ENCODE measurements around the gene SLC24A3.
A peak's percentile ranks its signal among the peaks of the same experiment; 100 is the strongest.

Gene SLC24A3

GRCh38 chr20:19292254-19292653 lies 79.8 kb downstream of the SLC24A3 start:
- Histone ChIP-seq H3K27ac (no peak overlapping the region), H3K4me1 (ENCODE audit: control insufficient read depth in 1 of 2, insufficient read depth in 1 of 2, low read depth in 1 of 2, low read length in 1 of 2) (no peaks in the 10 kb centered on the region), H3K9me3 (no peaks in the 10 kb centered on the region), H3K27me3 (no peaks in the 10 kb centered on the region), H3K36me3 (no peaks in the 10 kb centered on the region), H3K4me3 (ENCODE audit: low read depth in 1 of 2, low read length in 1 of 2) (no peak overlapping the region)
- TF ChIP-seq CTCF (IDR thresholded peaks at IDR 0.05), result no peak

DNA sequence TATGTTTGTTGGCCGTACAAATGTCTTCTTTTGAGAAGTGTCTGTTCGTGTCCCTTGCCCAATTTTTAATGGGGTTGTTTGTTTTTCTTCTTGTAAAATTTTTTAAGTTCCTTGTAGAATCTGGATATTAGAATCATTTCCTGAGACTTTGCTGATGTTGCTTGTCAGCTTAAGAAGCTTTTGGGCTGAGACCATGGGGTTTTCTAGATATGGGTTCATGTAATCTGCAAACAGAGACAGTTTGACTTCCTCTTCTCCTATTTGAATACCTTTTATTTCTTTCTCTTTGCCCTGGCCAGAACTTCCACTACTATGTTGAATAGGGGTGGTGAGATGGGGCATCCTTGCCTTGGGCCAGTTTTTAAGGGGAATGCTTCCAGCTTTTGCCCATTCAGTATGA lies 82.6 kb downstream of the SLC24A3 start:
- Histone ChIP-seq H3K4me3 (ENCODE audit: low read depth in 1 of 2, low read length in 1 of 2) (no peak overlapping the region), H3K27ac (peak overlapping the region; percentile 9), H3K27me3 (no peaks in the 10 kb centered on the region), H3K36me3 (no peaks in the 10 kb centered on the region), H3K9me3 (no peaks in the 10 kb centered on the region), H3K4me1 (ENCODE audit: control insufficient read depth in 1 of 2, insufficient read depth in 1 of 2, low read depth in 1 of 2, low read length in 1 of 2) (peaks cover 0 to 4% of the 10 kb centered on the region in 2 experiments)
- no peak for TF ChIP-seq CTCF (IDR thresholded peaks at IDR 0.05)

DNA sequence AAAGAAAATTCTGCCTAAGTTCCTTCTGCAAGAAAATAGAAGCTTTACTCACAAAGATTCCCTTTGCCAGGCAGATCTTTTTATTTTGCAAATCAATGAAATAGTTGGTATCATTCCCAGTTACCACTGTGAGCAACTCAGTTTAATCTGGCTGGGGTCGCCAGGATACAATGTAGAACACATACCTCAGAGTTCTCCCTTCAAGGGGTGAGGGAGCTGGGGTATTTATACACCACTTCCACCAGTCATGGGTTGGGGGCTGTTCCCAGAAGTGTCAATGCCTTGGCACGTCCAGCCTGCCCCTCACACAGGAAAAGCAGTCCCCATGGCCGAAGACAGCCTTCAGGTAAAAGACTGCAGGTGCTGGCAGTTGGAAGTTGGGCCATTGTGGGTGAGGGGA lies 86.2 kb downstream of the SLC24A3 start:
- H3K27ac ChIP-seq, result no peak overlapping the region
- H3K36me3 ChIP-seq, result no peaks in the 10 kb centered on the region
- peaks cover 13 to 17% of the 10 kb centered on the region in 2 experiments for H3K4me1 ChIP-seq (ENCODE audit: control insufficient read depth in 1 of 2, insufficient read depth in 1 of 2, low read depth in 1 of 2, low read length in 1 of 2)
- H3K4me3 ChIP-seq (ENCODE audit: low read depth in 1 of 2, low read length in 1 of 2), result no peak overlapping the region
- no peaks in the 10 kb centered on the region for H3K27me3 ChIP-seq
- no peak for TF ChIP-seq CTCF (IDR thresholded peaks at IDR 0.05)
- H3K9me3 ChIP-seq, result no peaks in the 10 kb centered on the region

DNA sequence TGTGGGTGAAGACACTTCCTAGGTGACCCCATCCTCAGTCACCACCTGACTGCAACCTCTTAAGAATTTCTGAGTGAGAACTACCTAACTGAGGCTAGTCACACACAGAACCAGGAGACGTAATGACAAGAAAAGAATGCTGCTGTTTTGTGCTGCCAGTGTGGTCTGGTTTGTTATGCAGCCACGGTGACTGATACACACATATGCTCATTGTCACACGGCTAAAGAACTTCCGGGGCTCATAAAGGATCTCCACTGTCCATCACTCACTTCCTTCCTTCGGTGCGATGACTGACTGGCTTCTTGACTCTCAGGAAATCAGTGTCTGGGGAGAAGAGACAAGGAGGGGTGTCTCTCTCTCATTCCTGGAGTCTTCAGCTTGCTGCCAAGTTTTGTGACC lies 88.0 kb downstream of the SLC24A3 start:
- Histone ChIP-seq H3K4me1 (ENCODE audit: control insufficient read depth in 1 of 2, insufficient read depth in 1 of 2, low read depth in 1 of 2, low read length in 1 of 2) (peaks cover 31 to 33% of the 10 kb centered on the region in 2 experiments), H3K4me3 (ENCODE audit: low read depth in 1 of 2, low read length in 1 of 2) (no peak overlapping the region), H3K9me3 (no peaks in the 10 kb centered on the region), H3K27me3 (no peaks in the 10 kb centered on the region), H3K36me3 (no peaks in the 10 kb centered on the region), H3K27ac (no peak overlapping the region)
- no peak for TF ChIP-seq CTCF (IDR thresholded peaks at IDR 0.05)

DNA sequence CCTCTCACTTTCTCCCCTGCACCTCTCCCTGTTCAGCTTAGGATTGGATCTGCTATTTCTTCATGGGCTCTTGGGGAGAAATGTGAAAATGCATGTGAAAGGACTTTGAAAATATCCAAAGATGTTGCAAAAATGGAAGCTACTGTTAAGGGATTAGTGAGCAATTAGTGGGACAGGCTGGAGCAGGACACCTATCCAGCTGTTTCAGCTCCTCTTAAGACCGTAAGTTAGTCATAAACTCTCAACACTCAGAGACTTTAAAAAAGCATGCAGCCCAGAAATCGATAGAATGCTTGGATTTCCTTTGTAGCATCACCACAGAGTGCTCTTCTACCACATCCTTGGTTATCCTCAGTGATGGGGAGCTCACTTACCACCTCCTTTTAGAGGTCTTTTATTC lies 88.7 kb downstream of the SLC24A3 start:
- no peak for TF ChIP-seq CTCF (IDR thresholded peaks at IDR 0.05)
- no peak overlapping the region for H3K27ac ChIP-seq
- H3K27me3 ChIP-seq, result no peaks in the 10 kb centered on the region

DNA sequence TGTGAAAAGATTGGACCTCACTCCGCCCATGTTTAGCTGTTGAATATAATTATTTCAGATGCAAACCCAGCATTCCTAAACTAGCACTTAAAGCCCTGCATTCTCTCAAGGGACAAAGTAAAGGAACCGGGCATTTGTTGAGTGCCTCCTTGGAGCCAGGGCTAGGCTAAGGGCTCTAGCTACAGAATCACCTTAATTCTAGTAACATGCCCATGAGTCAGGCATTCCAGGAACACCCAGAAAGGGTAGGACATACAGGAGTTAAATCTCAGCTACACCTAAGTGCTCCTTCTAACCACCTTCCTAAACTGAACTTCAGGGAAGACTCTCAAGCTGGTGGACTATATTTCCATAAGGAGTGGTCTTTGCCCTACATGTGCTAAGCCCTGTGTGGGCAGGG lies 89.4 kb downstream of the SLC24A3 start:
- Histone ChIP-seq H3K4me1 (ENCODE audit: control insufficient read depth in 1 of 2, insufficient read depth in 1 of 2, low read depth in 1 of 2, low read length in 1 of 2) (peaks cover 45% of the 10 kb centered on the region in 2 experiments), H3K27me3 (no peaks in the 10 kb centered on the region), H3K4me3 (ENCODE audit: low read depth in 1 of 2, low read length in 1 of 2) (no peak overlapping the region), H3K27ac (no peak overlapping the region), H3K36me3 (no peaks in the 10 kb centered on the region), H3K9me3 (no peaks in the 10 kb centered on the region)
- no peak for TF ChIP-seq CTCF (IDR thresholded peaks at IDR 0.05)

More for the DNA sequence above, 88.7 kb downstream of the SLC24A3 start:
- Histone ChIP-seq H3K4me3 (ENCODE audit: low read depth in 1 of 2, low read length in 1 of 2) (no peak overlapping the region), H3K36me3 (no peaks in the 10 kb centered on the region), H3K4me1 (ENCODE audit: control insufficient read depth in 1 of 2, insufficient read depth in 1 of 2, low read depth in 1 of 2, low read length in 1 of 2) (peaks cover 38% of the 10 kb centered on the region in 2 experiments), H3K9me3 (no peaks in the 10 kb centered on the region)
